HL-60/S4 treated with phorbol 12-myristate 13-acetate at 8.2 ng/mL for 4 days and 3 days (cell line): ENCODE measurements around the gene TMX1.
"Not testable (repeated sequence)": the region's sequence is repeated elsewhere in the genome, so short reads cannot be mapped to it uniquely, and the experiment has no call there.

ENCODE experiments used
- in situ Hi-C: fragments of 300-500 bp; cut with MboI; formaldehyde crosslinking; loops from 2 replicates; pipeline ENCODE4 v1.15.0; 2022; ENCODE audit warnings: low sequenced_read_pairs

Gene TMX1

GRCh38 chr14:51239813-51240803 is at the start of gene TMX1:
Gene TMX1, plus strand, starts transcription at chr14:51240247. Its CDS starts 46 bp downstream, at chr14:51240293.
- in situ Hi-C loops = no loop called here

- in situ Hi-C loops = no loop called here
These were observed 38.2 kb upstream of the TMX1 start for GRCh38 chr14:51201890-51202289.

- in situ Hi-C loops = no loop called here
These were observed 37.0 kb upstream of the TMX1 start for GRCh38 chr14:51202914-51203665.

- in situ Hi-C loops = no loop called here
These were observed 36.2 kb upstream of the TMX1 start for GRCh38 chr14:51203881-51204280.

- in situ Hi-C loops = no loop called here
These were observed 34.6 kb upstream of the TMX1 start for GRCh38 chr14:51205486-51205885.

GRCh38 chr14:51206462-51206861 is 33.6 kb upstream of the TMX1 start:
- in situ Hi-C loops = no loop called here

GRCh38 chr14:51207621-51208020 is 32.4 kb upstream of the TMX1 start:
- in situ Hi-C loops = no loop called here

- in situ Hi-C loops = no loop called here
These were observed 31.1 kb upstream of the TMX1 start for GRCh38 chr14:51208982-51209381.

- in situ Hi-C loops = no loop called here
These were observed 30.6 kb upstream of the TMX1 start for GRCh38 chr14:51209457-51209856.

GRCh38 chr14:51210594-51210993 is 29.5 kb upstream of the TMX1 start:
- in situ Hi-C loops = no loop called here

GRCh38 chr14:51211149-51211548 is 28.9 kb upstream of the TMX1 start:
- in situ Hi-C loops = no loop called here

- in situ Hi-C loops = no loop called here
These were observed 23.4 kb upstream of the TMX1 start for GRCh38 chr14:51216602-51217001.

- in situ Hi-C loops = no loop called here
These were observed 20.3 kb upstream of the TMX1 start for GRCh38 chr14:51219473-51220448.

- in situ Hi-C loops = not testable (repeated sequence)
These were observed 16.6 kb upstream of the TMX1 start for GRCh38 chr14:51223463-51223862.

- in situ Hi-C loops = no loop called here
These were observed 15.5 kb upstream of the TMX1 start for GRCh38 chr14:51224551-51224950.

GRCh38 chr14:51225751-51226150 is 14.3 kb upstream of the TMX1 start:
- in situ Hi-C loops = no loop called here

- in situ Hi-C loops = no loop called here
These were observed 11.7 kb upstream of the TMX1 start for GRCh38 chr14:51228391-51228790.

- in situ Hi-C loops = no loop called here
These were observed 11.2 kb upstream of the TMX1 start for GRCh38 chr14:51228890-51229289.

- in situ Hi-C loops = no loop called here
These were observed 3.7 kb upstream of the TMX1 start for GRCh38 chr14:51236314-51236713.

- in situ Hi-C loops = no loop called here
These were observed 845 bp downstream of the TMX1 start for GRCh38 chr14:51240804-51241380.
